ENCODE measurements around the gene CCDC190.

Gene CCDC190

GRCh38 chr1:162861101-162861500 is at the start of gene CCDC190:
CCDC190 (minus strand) TSS chr1:162861175; CDS start chr1:162859646, 1,529 bp downstream.
- no peak for TF ChIP-seq CTCF (IDR thresholded peaks at IDR 0.05)
- intact Hi-C loops (cut with DNase I; ENCODE audit: low total_unique reads): loop anchor here (5.0 kb wide), 1 partner anchor 311 kb away; no protein-coding TSS in a partner anchor
- DNase-seq: peak; percentile 63 to 91
- Histone ChIP-seq H3K4me3 (peak within 1 kb of the TSS in 1 of 2 donors; percentile 27), H3K4me1 (peaks cover 0 to 70% (median 26%) of the 10 kb centered on the region in 4 donors), H3K27ac (peak within 1 kb of the TSS; percentile 86 to 88), H3K36me3 (no peaks in the 10 kb centered on the region), H3K27me3 (no peaks in the 10 kb centered on the region), H3K9me3 (no peaks in the 10 kb centered on the region)

- no peak overlapping the region for H3K4me3 ChIP-seq
- no peaks in the 10 kb centered on the region for H3K36me3 ChIP-seq
- H3K9me3 ChIP-seq: peaks cover 0 to 15% (median 0%) of the 10 kb centered on the region in 3 donors
- no peak for DNase-seq
- TF ChIP-seq CTCF (IDR thresholded peaks at IDR 0.05): no peak
- H3K4me1 ChIP-seq: peaks cover 0 to 15% (median 6%) of the 10 kb centered on the region in 4 donors
- no peak overlapping the region for H3K27ac ChIP-seq
- intact Hi-C loops (cut with DNase I; ENCODE audit: low total_unique reads): no loop called here
- no peaks in the 10 kb centered on the region for H3K27me3 ChIP-seq
Observed at GRCh38 chr1:162910161-162910560, 49.2 kb upstream of the CCDC190 start.

GRCh38 chr1:162908780-162909179 is 47.8 kb upstream of the CCDC190 start:
- Histone ChIP-seq H3K4me1 (peaks cover 0 to 26% (median 11%) of the 10 kb centered on the region in 4 donors), H3K27ac (peak overlapping the region; percentile 42 to 52), H3K27me3 (no peaks in the 10 kb centered on the region), H3K9me3 (peaks cover 0 to 15% (median 0%) of the 10 kb centered on the region in 3 donors), H3K4me3 (no peak overlapping the region), H3K36me3 (no peaks in the 10 kb centered on the region)
- no peak for TF ChIP-seq CTCF (IDR thresholded peaks at IDR 0.05)
- intact Hi-C loops (cut with DNase I; ENCODE audit: low total_unique reads): no loop called here
- no peak for DNase-seq

GRCh38 chr1:162908236-162908635 is 47.3 kb upstream of the CCDC190 start:
- TF ChIP-seq CTCF (IDR thresholded peaks at IDR 0.05): no peak
- intact Hi-C loops (cut with DNase I; ENCODE audit: low total_unique reads): no loop called here
- Histone ChIP-seq H3K4me1 (peaks cover 0 to 26% (median 11%) of the 10 kb centered on the region in 4 donors), H3K9me3 (peaks cover 0 to 15% (median 0%) of the 10 kb centered on the region in 3 donors), H3K4me3 (no peak overlapping the region), H3K36me3 (no peaks in the 10 kb centered on the region), H3K27ac (peak overlapping the region; percentile 42 to 52), H3K27me3 (no peaks in the 10 kb centered on the region)
- no peak for DNase-seq

GRCh38 chr1:162906485-162906884 is 45.5 kb upstream of the CCDC190 start:
- Histone ChIP-seq H3K27ac (no peak overlapping the region), H3K4me3 (no peak overlapping the region), H3K4me1 (peaks cover 0 to 26% (median 11%) of the 10 kb centered on the region in 4 donors), H3K27me3 (no peaks in the 10 kb centered on the region), H3K36me3 (no peaks in the 10 kb centered on the region), H3K9me3 (peaks cover 0 to under 1% (median 0%) of the 10 kb centered on the region in 3 donors)
- no peak for DNase-seq
- intact Hi-C loops (cut with DNase I; ENCODE audit: low total_unique reads): no loop called here
- TF ChIP-seq CTCF (IDR thresholded peaks at IDR 0.05): no peak
